GM18870 (cell line): ENCODE results near the gene SRC.

Experiments used
- ATAC-seq: cut with Tn5 transposase; IDR thresholded peaks from one replicate; pipeline ENCODE4 v1.9.1; 2021; ENCODE audit warnings: moderate library complexity; ENCODE audit not compliant: unreplicated experiment

SRC gene

DNA sequence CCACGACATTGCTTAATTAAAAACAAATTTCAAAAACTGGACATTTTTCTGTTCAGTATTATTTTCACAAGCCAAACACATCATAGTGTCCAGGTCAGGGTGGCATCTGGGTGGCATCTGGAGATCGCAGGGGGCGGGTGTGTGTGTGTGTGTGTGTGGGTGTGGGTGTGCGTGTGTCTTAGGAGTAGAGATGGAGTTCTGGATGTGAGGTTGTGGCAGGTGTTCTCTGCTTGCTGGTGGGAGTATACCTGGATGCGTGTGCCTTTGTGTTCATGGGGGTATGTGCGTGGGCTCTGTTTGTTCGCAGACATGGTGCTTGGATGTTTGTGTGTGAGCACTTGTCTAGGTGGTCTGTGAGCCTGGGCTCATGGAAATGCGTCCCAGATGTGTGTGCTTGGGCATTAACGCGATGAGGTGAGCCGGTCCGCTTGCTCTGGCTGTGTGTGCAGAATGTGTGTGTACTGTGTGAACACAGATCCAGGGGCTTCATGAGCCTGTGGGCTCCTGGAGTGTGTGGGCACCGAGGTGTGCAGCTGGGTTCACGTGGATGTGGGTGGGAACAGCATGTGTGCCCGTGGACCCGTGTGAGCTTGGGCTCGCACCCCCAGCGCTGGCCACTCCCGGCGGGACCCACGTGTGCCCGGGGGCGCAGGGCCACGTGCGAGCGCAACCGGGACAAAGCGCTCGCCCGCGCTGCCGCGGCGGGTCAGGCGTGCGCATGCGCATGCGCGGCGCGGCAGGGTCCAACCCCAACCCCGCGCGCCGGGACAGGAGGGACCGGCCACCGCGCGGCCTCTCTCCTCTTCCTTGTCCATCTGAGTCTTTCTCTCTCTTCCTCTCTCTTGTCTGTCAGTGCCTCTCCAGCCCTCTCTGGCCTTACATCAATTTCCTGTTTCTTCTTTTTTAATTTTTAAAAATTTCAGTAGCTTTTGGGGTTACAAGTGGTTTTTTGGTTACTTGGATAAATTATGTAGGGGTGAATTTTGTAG lies 60.4 kb downstream of the SRC start:
- no peak for ATAC-seq

DNA sequence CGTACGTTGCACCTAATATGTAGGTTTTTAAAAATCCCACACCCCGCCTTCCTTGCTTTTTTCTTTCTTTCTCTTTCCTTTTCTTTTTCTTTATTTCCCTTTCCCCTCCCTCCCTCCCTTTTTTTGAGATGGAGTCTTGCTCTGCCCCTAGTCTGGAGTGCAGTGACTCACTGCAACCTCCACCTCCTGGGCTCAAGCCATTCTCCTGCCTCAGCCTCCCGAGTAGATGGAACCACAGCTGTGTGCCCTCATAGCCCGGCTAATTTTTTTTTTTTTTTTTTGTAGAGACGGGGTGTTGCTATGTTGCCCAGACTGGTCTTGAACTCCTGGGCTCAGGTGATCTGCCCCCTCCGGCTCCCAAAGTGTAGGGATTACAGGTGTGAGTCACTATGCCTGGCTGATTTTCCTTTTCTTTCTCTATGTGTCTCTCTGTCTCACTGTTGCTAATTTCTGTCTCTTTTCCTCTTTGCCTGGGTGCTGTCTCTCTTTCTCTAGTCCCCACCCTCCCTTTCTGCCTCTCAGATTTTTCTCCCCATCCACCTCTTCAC lies 61.2 kb downstream of the SRC start:
- ATAC-seq, result no peak

DNA sequence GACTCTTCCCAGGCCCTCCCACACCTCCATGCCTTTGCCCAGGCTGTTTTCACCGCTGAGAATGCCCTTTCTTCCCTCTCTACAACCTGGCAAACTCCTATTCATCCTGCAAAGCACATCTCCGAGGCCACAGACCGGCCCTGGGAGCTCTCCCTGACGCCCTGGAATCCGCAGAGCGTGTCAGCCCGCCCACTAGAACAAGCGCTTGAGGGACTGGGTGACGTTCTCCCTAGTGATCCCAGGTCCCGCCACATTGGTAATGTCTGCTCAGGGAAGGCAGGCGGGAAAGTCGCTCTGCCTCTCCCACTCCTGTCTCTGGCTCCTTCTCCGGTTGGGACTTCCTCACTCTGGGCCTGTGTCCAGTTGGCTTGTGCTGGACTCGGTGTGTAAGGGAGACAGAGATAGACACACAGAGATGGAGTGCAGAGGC lies 61.6 kb downstream of the SRC start:
- no peak for ATAC-seq

DNA sequence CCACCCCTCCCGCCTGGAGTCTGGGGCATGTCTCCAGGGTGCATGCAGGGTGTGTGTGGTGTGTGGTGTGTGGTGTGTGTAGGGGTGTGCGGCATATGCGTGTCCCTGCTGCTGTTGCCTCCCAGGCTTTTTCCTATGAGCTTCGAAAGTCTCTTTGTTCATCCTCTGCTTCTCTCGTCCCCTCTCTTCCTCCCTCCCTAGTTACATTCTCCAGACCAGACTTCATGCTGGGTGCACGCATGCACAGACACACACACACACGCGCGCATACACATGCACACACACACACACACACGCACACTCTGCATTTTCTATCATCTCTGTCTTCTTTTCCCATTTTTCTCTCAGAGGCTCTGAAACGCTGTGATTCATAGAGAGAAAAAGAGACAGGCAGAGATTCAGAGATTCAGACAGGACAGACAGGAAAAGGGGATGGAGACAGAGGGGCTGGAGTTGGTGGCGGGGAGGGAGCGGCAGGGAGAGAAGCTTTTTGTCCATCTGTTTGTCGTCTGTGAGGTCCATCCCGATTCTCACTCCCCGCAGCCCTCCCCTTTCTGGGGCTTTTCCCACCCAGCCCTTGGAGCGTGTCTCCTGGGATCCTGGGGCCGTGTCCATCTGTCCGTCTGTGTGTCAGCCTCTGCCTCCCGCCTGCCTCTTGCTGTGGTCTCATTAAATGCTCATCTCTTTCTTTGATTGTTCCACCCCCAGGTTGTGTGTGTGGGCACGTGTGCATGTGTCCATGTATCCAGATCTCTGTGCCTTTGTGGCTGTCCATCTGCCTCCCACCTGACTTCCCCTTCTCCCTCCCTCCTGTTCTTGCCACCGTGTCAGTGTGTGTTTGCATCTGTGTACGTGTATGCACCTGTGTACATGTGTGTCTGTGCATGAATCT lies 62.6 kb downstream of the SRC start:
- ATAC-seq, result no peak

DNA sequence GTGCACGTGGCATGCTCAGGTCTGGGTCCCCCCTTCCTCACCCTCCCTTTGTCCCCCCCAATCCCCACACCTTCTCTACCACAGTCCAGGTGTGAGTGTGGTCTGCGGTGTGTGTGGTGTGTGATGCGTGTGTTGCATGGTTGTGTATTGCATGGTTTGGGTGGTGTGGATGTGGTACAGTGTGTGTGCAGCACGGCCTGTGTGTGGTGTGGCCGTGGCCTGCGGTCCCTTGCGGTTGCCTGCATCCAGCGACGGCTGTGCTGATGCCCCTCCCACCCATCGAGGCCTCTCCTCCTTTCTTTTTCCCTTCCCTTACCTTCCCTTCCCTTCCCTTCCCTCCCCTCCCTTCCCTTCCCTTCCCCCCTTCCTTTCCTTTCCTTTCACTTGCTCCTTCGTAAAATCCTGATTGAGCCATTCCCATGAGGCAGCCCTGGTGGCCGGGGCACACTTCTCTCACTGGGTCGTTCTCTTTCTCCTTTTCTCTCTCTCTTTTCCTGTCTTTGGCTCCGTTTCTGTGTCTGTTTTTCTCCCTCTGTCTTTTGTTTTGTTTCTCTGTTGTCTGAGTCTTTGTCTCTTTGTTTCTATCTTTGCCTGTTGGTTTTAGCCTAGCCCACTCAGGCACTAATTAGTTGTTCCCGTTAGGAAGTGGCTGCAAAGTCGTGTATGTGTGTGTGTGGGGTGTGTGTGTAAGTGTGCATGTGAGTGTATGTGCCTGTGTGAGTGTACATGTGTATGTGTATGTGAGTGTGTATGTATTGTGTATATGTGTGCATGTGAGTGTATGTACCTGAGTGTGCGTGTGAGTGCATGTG lies 65.7 kb downstream of the SRC start:
- ATAC-seq, result no peak

DNA sequence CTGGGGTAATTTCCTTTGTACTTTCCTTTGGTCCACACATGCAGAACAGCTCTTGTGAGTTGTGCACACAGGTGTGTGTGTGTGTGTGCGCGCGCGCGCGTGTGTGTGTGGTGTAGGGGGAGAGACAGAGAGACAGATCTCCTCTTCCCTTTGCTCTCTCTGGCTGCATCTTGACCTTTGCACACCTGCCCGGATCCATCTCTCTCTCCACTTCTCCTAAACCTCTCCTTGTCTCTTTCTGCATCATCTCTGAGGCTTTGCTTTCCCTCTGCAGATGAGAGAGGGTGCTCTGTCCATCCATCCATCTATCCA lies 67.0 kb downstream of the SRC start:
- no peak for ATAC-seq

DNA sequence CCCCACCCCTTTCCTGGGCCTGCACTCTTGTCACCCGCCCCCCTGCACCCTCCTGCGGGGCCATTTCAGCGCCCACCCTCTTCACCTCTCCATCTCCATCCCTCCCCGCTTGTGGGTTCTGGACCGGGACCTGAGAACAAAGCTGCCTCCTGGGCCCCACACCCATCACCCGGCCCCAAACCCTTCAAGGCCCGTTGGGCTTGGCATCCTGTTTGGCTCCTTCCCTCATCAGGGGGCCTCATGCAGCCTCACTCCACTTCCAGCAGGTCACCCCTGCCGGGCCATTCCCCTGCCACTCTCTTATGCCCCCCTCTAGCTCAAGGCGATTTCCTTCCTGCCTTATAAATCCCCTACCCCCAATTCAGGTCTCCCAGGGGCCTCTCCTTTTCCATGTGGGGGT lies 67.4 kb downstream of the SRC start:
- ATAC-seq, result no peak

DNA sequence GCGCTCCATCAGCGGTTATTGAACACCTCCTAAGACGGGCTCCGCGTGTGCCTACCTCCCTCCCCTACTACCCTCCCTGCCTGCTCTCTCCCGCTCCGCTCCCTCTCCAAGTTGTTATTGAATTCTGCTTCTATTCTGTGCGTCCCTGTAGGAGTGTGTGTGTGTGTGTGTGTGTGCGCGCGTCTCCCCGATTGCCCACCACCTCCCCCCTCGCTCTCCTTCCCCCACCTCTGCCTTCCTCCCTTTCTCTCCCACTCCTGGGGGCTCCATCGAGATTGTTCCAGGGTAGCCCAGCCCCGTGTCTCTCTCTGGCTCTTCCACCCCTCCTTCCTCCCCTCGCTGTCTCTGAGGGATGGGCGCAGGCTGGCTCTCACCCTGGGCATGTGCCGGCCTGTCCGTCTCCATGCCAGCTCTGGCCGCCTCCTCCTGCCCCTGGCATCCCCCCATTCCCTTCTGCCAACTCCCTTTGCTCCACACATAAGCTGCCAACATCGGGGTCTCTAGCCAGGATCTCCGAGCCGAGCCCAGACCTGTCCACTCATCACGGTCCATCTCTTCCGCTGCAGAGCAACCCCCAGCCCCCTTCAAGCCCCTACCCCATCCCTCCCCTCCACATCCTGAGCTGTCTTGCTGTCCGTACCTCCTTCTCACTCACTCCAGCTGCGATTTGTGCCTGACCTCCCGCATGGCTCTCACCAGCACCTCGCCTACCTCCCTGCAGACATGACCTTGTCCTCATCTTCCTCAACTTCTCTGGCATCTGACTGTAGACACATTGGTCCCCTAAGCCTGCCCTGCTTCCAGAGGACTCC lies 68.5 kb downstream of the SRC start:
- ATAC-seq, result no peak

DNA sequence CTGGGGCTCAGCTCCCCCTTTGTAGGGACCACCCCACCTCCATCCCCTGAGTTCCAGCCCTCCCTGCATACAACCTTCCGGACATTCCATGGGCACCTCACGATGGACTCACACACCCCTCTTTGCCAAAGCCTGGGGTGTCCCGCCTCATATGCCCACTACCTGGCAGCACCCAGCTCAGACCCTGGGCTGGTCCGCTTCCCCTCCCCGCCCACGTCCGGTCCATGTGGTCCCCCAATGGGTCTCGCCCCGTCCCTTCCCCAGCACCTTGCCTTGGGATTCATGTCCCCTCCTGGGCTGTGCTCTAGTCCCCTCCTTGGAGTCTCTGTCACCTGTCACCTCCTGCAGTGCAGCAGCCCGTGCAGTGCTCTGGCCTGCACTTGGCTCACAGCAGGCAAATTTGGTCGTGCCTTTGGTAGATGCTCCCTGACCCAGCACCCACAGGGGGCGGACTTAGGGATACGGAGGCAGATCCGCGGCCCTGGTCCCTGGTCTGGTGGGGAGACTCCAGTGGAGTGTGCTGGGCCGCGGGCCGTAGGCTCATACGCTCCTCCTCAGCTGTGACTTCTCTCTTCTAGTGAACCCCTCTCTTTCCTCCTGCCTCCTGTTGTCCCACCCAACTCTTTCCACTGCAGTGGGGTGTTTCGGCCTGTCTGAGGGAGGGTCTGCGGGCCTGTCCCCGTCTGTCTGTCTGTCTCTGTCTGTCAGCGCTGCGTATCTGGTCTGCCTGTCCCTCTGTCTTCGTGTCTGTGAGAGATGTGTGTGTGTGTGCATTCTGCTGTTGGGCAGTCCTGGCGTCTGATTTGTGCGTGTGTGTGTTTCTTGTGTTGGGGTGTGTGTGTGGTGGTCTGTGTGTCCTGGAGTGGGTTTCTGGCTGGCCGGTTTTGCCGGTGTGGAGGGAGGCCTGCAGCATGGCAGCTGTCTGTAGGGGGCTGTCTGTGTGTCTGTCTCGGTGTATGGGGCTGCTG lies 69.5 kb downstream of the SRC start:
- no peak for ATAC-seq

DNA sequence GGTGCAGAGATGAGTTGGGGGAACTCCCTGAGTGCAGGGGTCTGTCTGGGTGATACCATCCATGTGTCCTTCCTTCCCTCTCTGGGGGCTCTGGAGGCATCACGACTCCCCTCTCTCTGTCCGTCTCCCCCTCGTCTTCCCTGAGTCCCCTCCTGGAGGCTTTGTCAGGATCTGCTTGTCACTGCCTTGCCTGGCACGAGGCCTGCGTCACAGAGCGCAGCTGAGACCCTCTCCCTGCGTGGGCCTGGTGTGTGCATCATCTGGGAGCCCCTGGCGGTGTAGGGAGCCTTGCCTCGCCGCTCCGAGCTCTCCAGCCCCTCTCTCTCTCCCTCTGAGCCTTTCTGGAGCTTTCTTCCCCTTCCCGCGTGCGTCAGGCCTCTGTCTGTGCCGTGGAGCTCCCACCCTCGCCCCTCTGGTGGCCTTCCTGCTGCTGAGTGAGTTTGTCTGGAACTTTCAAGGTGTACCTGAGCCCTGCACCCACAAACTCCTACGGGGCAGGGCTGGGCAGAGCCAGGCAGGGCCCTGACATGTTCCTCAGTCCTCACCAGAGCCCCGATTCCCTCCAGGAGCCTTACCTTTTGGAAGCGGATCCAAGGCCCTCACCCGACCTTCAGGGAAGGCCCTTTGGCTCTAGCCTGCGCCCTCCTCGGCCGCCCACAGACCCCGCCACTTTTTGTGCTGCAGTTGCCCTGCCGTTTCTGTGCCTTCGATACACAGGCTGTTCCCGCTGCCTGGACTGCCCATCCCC lies 70.3 kb downstream of the SRC start:
- no peak for ATAC-seq

DNA sequence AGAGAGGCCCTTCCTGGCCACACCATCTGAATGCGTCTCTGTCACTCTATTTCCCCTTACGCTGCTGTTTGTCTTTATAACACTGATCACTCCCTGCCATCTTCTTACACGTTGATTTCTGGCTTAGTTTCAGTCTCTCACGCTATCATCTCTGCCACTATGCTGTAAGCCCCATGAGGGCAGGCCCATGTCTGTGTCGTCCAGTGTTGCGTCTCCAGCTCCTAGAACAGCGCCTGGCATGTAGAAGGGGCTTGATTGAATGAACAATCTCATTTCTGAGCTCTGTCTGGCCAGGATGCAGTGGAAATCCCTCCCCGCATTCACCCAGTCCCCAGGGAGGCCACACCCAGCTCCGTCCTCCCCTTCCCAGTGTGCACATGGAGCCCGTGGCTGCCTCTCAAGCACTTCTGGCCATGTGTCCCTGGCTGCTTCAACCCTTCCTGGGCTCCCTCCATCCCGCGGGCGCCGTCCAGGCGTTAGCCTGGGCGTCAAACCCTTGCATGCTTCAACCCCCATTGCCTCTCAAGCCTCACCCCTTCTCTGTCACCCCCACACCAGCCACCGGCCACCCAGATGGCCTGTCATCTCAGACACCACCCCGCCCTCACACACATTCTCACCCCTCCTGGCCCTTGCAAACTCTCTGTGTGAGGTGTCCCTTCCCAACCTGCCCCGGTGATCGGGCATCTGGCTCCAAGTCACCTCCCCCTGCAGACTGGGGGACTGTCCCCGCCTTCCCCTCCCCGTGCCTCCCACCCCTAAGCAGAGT lies 71.1 kb downstream of the SRC start:
- no peak for ATAC-seq

DNA sequence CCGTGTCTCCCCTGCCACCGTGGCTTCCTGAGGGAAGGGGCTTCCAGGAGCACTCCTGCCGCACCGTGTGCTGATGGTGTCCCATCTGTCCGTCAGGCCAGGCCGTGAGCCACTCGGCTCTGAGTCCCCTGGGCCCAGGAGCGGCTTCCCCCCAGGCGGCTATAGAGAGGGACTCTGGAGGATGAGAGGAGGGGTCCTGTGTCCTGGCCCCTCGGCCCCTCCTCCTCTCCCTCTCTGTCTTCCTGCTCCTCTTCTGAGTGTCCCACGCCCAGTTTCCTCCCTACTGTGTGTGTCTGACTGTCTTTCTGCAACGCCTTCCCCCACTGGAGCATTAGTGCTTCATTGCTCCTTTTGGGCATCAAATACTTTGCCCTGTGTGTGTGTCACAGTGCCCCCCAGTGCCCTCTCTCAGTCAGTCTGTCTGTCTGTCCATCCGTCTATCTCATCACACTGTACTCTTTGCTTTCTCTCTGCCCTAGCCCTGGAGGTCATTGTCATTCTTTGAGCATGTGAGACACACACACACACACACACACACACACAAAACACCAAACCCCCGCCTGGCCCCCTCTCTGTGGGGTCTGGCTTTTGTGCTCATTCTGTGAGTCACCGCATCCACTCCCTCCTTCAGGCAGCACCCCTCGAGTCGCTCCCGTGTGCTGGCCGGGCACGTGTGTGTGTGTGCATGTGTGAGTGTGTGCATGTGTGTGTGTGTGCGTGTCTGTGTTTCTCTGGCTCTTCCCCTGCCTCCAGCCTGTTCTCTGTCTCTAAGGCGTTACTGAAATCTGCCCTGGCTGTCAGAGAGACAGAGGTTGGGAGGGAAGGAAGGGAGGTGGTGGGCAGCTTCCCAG lies 71.9 kb downstream of the SRC start:
- ATAC-seq, result no peak

DNA sequence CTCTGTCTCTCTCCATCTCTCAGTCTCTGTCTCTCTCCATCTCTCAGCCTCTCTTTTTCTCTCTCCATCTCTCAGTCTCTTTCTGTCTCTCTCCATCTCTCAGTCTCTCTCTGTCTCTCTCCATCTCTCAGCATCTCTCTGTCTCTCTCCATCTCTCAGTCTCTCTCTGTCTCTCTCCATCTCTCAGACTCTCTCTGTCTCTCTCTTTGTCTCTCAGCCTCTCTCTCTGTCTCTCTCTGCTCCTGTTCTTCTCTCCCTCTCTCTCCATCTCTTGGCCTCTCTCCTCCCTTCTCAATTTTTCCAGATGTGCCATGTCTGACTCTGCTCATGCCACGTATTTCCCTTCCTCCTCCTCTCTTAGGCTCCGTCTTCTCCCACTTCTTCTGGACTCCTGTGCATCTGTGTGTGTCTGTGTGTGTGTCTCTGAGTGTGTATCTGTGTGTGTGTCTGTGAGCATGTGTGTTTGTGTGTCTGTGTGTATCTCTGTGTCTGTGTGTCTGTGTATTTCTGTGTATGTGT lies 72.7 kb downstream of the SRC start:
- no peak for ATAC-seq

DNA sequence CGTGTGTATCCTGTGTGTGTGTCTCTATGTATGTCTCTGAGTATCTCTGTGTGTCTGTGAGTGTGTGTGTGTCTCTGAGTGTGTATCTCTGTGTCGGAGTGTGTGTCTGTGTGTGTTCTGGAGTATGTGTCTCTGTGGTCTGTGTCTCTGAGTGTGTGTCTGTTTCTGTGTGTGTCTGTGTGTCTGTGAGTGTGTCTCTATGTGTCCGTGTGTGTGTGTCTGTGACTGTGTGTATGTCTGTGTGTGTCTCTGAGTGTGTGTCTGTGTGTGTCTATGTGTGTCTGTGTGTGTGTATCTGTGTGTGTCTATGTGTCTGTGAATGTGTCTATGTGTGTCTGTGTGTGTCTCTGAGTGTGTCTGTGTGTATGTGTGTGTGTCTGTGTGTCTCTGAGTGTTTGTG lies 73.4 kb downstream of the SRC start:
- ATAC-seq, result no peak

DNA sequence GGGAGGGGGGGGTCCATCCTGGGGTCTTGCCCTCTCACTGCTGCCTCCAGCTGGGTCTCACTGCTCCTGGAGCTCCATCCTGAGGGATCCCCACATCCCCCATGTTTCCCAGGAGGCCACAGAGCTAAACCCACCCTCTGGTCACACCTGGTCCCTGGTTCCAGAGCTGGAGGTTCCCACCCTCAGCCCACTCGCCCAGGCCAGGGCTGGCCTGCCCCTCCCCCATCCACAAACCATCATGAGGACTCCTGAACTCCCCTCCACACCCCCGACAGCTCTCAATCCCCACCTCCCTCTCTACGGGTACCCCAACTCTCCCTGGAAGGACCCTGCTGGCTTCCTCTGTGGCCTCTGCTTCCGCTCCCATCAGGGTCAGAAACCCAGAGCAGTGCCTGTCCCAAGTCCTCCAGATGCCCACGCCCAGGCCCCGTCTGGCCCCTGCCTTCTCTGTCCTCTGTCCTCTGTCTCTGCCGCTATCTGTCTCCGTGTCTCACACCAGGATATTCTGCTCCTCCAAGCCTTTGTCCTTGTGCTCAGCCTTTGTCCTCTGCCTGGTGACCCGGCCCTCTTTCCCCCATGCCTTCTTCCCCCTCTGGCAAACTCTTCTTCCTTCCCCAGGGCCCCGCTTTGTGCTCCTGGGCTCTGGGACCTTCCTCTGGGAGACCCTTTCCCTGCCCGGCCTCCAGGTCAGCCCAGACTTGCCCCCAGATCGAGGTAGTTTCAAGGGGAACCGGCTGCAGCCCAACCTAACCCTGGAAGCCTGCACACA lies 74.0 kb downstream of the SRC start:
- no peak for ATAC-seq

DNA sequence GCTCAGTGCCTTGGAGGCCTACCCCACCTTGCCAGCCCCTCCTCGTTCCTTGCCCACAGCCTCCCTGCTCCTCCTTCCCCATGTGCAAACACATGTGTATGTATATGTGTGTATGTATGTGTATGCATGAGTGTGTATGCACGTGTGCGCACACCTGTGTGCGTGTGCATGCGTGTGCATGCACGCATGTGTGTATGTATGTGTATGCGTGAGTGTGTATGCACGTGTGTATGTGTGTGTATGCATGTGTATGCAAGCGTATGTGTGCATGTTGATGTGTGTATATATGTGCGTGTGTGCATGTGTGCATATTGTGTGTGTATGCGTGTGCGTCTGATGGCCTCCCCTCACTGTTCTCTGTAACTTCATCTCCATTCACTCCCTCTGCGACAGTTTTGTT lies 74.7 kb downstream of the SRC start:
- no peak for ATAC-seq
